OCI-LY1 (cell line): ENCODE measurements around the gene ASIC4.

Source experiments
- CTCF ChIP-seq: fragments of 200-600 bp; sonication (generic), shearing (Covaris generic); IDR thresholded peaks from 2 replicates; pipeline ENCODE4 v1.5.1; 2017; ENCODE audit warnings: mild to moderate bottlenecking, antibody characterized with exemption, low read length, moderate library complexity, mixed read lengths
- EZH2 ChIP-seq: fragments of 200-600 bp; sonication (generic), shearing (Covaris generic); IDR thresholded peaks from 2 replicates; pipeline ENCODE4 v1.8.0; 2017; ENCODE audit warnings: borderline replicate concordance, mixed run types, mild to moderate bottlenecking, antibody characterized with exemption, low read length, moderate library complexity, mixed read lengths

- TF ChIP-seq CTCF (no peak), EZH2 (no peak)
Observed at GRCh38 chr2:219531639-219532377, 17.5 kb downstream of the ASIC4 start.
